HG02610 (cell line): Measurements from ENCODE around the gene GOLGA8B.
"Not testable (repeated sequence)": the region's sequence is repeated elsewhere in the genome, so short reads cannot be mapped to it uniquely, and the experiment has no call there.

Source experiments
- ATAC-seq: cut with Tn5 transposase; IDR thresholded peaks from one replicate; pipeline ENCODE4 v1.9.1; 2021; ENCODE audit warnings: mild to moderate bottlenecking, moderate library complexity; ENCODE audit not compliant: unreplicated experiment

Gene GOLGA8B, protein sequence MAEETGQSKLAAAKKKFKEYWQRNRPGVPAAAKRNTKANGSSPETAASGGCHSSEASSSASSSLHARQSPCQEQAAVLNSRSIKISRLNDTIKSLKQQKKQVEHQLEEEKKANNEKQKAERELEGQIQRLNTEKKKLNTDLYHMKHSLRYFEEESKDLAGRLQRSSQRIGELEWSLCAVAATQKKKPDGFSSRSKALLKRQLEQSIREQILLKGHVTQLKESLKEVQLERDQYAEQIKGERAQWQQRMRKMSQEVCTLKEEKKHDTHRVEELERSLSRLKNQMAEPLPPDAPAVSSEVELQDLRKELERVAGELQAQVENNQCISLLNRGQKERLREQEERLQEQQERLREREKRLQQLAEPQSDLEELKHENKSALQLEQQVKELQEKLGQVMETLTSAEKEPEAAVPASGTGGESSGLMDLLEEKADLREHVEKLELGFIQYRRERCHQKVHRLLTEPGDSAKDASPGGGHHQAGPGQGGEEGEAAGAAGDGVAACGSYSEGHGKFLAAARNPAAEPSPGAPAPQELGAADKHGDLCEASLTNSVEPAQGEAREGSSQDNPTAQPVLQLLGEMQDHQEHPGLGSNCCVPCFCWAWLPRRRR

DNA sequence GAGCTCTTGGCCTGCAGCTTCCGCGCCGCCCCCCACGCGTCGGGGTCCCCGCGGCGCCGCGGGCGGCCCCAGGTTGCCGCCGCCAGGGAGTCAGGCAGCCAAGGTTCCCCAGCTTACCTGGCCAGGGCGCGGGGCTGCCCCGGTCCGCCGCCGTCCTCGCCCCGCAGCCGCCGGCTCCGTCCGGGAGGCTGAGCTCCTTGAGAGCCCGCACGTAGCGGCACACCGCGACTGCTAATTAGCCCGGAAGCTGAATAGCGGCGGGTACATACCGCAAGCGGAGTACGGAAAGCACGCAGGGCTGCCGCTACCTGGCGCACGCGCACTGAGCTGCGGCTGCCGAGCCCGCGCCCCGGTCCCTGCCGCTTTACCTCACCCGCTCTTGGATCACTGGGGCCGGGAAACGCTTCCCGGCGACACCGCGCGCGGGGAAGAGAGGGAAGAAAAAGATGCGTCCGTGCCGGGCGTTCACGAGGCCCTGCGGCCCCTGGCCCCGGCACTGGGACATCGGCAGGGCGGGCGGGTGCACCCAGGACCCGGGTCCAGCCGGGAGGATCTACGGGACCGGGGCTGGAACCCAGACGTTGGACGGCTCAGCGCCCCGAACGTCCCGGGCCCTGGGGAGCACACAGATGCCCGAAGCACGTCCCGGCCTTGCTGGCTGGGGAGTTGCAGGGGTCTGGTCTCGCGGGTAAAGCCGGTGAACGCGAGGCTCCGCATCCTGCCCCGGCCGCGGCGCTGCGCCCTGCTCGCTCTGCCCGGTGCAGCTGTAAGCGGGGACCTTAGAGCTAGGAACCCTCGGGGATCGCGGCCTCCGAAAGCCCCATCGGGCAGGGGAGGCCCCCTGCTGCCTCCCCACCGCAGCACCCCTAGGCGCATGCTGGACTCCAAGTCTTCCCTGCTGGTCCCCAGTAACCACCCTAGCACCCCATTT, at the start of gene GOLGA8B:
TSS of gene GOLGA8B (minus strand) at position 253 of the 931 bp plus-strand sequence. CDS start 47,739 bp downstream, outside the sequence.
- peak; percentile 68 for ATAC-seq

DNA sequence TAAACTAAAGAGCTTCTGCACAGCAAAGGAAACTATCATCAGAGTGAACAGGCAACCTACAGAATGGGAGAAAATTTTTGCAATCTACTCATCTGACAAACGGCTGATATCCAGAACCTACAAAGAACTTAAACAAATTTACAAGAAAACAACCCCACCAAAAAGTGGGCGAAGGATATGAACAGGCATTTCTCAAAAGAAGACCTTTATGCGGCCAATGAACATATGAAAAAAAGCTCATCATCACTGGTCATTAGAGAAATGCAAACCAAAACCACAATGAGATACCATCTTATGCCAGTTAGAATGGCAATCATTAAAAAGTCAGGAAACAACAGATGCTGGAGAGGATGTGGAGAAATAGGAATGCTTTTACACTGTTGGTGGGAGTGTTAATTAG, 49.7 kb upstream of the GOLGA8B start:
- not testable (repeated sequence) for ATAC-seq

DNA sequence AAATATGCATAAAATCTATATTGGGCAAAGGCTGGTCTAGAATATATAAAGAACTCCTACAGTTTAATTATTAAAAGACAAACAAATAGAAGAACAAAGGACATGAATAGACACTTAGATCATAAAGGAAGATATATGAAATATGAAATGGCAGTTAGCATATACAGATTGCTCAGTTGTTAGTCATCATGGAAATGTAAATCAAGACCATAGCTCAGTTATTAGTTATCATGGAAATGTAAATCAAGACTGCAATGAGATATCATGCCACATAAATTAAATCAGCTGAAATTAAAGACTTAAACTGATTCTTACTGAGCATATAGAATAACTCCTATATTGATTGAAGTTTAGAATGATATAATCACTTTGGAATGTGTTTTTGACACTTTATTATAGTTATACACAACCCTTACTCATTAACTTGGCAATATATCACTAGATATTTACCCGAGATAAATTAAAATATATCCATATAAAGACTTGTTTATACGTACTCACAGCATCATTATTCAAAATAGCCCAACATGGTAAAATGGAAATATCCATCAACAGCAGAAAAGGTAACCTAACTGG, 45.2 kb upstream of the GOLGA8B start:
- ATAC-seq: no peak

DNA sequence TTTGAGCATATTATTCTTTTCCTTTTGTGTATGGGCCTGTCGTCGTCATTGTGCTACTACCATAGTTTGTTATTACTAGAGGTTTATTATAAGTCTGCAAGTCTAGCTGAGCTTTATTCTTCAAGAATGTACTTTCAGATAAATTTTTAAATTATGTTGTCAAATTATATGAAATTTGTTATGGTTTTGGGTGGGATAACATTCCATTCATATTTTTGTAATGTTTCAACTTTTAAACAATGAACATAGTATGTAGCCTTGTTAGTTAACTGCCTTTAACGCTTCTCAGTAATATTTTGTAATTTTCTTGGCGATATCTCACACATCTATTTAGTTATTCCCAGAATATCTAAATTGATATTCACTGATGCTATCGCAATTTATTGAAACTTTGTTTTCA, 41.6 kb upstream of the GOLGA8B start:
- ATAC-seq: no peak

DNA sequence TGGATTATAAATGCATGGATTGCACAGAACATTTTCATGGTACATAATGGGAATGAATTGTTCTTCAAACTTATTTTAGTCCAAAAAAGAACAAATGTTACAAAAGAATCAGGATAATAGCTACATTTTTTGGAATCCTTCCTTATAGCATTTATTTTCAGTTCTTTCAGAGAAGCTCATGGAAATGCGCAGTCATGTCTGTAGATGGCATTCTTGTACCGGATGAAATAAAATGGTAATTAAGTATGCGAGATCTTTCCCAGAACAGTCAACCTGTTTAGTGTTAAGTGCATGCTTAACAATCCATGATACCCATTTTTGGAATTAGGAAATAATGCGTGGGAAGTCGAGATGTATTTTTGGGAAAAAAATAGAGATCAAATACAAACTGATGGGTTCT, 38.2 kb upstream of the GOLGA8B start:
- ATAC-seq: no peak

DNA sequence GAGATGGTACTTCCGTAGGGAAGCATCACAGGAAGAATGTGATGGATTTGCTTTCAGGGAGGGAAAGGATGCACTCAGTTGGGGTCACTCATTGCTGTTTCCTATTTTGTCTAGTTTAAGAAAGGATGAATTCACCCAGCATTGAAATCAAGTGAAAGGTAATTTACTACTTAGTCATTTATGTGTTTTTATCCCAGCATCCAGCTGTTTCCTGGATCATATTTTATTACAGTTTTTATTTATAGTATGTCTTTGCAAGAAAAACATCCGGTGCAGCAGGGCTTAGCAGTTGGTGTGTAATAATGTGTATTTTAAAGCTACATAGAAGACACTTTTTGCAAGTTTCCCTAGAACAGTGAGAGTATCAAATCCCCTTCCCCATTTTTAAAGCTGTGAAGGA, 37.4 kb upstream of the GOLGA8B start:
- ATAC-seq: no peak

DNA sequence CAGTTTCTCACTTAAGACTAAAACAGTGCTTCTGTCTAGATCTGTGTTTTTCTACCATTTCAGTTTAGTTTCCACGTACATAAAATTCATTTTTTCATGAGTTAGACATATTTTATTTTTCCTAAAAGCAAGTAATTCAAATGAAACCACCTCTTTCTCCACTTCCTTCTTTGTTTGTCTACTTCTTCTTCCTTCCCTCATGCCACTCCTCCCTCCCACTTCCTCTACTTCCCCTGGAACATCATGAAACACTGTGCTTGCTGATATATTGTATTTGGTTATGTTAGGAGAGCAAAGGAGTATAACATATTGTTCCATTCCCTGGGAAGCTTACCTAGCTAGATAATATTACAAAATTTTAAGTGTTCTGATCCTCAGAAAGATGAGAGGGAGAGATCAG, 36.7 kb upstream of the GOLGA8B start:
- ATAC-seq: no peak

DNA sequence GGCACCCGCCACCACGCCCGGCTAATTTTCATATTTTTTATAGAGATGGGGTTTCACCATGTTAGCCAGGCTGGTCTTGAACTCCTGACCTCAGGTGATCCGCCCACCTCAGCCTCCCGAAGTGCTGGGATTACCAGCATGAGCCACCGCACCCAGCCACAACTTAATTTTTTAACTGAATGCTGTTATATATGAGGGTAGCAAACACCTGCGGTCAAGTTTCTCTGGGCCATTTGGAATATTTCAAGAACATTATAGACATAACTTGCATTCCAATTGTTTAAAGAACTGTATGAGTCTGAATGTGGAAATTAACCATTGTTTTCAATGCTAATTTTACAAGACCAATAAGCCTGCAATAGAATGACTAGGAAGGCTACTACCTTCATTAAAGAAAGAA, 35.7 kb upstream of the GOLGA8B start:
- no peak for ATAC-seq

DNA sequence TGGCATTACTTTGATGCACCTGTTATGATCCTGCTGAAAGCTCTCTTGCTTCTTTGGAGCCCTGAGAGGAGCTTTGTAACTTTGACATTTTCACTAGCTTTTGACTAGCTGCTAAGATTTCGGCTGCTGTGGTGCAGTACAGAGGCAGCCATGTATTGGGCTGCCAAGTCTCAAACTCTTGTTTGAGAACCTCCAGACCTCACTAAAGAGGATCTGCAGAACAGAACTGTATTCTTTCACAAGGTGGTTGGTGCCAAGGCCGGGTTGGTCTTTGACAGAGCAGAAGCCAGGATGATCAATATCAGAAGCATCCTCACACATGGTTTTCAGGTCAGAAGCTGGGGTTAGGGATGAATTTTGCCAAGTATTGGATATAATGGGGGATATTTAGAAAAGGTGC, 34.6 kb upstream of the GOLGA8B start:
- no peak for ATAC-seq

DNA sequence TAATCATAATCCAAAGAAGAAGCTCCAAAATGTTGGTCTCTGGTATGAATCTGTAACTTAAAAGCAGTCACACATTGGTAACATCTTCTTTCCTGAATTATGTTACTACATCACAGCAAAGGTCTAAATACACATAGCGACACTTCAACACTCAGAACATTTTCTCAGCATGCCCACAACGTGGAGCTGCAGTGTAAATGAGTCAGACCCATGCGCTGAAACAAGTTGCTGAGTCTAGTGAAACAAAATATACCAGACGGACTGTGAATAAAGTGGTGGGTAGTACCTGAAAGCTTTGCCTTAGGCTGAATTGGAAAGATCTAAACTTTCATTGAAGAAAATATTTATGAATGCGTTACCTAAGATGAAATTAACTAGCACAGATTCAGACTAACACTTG, 33.2 kb upstream of the GOLGA8B start:
- no peak for ATAC-seq

DNA sequence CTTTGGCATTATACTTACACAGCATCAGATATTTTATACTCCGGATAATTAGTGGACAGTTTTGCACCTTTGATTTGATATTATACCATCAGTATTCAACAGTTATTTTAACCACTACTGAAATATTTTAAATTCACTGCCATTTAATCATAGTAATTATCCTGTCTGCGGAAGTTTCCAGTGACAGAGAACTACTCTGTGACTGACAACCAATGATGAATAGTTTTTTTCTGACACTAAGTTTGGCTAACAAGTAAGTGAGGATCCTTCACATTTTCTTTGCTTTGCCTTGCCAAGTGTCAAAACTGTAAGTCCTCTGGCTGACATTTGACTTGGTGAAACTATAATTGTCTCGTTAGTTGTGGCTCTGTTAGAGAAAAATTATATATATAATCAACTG, 30.5 kb upstream of the GOLGA8B start:
- no peak for ATAC-seq

DNA sequence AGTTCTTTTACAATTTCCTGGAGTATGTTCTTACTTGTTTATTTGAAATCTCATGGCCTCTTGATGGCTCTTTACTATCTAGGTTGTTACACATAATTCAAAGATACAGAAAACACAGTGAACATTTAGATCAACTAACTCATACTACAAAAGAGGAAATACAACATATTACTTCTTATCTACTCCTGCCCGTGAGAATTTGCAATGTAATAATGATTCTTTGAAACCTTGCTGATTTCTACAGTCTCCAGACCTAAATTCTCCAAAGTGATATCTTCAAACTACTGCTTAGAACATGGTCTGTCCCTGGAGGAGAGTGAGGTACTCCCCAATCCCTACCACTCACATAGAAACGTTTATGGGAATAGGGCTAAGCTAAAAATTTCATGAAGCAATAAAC, 29.9 kb upstream of the GOLGA8B start:
- ATAC-seq: no peak

DNA sequence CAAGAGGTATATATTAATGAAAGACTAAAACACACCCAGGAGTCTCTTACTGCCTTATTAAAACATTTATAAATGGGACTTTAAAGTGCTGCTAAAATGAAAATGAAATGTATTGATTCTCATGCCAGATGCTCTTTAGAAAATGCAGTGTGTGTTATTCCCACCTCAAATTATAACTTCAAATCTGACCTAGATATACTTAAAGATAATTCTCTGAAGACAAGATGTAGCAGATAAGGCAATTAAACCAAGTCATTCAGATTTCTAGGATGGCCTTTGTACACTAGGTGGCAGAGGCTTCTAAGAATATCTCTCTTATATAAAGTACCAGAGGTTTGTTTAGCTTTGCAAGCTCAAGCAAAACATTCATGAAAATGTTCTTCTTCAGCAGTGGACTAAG, 26.9 kb upstream of the GOLGA8B start:
- ATAC-seq: no peak

DNA sequence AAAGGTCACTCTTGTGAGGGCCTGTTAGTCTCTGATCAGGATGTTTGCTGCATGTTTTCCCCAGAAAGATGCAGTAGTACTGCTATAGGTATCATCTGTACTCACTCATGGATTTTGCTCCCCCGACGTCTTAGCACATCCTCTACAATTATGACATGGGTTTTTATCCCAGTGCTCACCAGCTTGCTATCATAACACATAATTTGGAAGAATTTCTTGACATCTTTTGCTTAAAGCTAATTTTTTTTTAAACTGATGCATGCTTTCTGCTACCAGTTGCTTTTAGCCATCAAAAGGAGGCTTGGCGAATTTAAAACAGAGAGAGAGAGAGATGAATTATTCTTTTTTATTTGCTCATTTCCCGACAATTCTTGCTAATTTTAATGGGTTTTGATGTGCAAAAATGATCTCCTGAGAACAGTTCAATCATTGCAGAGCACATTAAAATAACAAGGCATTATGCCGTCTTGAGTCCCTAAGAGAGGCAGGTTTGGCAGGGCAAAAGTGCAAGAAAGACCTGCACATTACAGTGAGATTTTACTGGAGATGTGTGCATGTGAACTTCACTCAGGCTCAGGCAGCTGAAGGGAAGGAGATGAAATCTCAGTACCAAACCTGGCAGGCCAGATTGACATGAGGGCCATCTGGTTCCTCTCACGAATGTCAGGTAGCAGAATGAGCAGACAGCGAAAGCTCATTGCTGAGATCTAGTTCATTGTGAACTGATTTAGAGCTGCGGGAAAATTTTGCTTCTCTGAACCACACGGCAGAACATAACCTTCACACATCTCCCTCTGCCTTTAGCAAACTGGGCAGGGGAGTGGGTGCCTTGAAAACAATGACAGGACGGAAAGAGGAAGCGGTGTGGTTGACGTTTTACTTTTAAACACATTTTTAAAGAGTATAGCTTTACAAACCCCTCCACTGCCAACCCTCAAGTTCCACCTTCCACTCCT, 25.9 kb upstream of the GOLGA8B start:
- ATAC-seq: no peak

DNA sequence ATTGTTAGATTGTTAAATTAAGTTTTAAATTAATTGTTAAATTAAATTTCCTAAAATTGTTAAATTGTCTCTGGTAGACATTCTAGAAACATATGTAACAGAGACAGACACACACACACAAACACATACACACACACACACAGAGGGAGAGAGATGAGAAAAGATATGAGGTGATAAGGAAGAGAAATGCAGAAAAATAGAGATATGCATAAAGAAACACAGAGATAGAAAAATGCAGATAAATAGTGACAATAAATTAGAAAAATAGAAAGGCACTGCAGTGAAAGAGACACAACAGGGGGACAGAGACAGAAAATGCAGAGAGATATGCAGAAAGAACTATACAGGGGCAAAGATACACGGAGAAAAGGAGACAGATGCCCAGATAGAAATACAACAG, 25.1 kb upstream of the GOLGA8B start:
- ATAC-seq: no peak

DNA sequence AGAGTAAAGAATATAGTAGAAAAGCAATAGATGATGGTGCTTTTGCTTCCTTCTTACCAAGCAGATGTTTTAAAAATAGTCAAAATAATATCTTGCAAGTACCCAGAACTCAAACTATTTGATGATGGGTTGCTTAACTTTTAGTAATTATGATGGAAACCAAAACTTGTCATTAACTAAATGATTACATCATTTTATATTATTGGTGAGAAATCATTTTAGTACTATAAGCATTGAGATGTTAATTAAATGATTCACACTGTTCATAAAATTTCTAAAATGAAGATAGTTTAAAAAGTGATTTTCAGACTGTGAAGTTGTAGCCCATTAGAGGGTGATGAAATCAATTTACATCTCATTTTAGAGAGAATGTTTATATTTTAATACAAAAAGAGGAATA, 24.4 kb upstream of the GOLGA8B start:
- ATAC-seq: no peak

DNA sequence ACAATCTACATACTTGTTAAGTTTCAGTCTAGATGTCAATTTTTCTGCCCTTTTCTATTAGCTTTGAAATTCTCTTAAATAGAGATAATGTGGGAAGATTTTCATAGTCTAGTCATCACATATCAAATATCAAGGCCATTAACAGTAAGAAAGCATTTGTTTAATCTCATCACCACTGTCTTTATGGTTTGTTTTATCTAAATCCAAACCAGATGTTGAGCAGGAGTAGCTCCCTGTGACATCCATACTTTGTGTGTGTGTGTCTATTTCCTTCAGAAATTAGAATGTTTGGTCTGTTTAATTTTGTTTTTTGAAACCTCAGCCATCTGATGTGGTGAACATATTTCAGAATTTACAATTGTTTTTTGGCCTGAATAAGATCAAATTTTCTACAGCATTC, 23.1 kb upstream of the GOLGA8B start:
- ATAC-seq: no peak

DNA sequence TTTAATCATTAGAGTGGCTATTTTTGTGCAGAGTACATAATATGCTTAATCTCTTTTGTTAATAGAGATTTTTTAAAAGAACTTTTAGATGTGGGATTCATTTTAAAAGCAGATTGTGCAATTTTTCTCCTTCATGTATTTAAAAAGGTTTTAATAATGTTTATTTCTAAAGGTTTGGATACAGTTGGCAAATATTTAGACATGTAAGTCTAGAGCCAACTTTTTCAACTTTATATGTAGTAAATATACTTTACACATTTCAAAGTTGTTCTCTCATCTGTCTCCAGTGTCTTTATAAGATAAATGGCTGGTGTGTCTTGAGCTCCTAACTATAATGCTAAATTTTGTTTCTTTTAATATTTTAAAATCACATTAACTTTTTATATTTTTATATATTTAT, 22.7 kb upstream of the GOLGA8B start:
- no peak for ATAC-seq

DNA sequence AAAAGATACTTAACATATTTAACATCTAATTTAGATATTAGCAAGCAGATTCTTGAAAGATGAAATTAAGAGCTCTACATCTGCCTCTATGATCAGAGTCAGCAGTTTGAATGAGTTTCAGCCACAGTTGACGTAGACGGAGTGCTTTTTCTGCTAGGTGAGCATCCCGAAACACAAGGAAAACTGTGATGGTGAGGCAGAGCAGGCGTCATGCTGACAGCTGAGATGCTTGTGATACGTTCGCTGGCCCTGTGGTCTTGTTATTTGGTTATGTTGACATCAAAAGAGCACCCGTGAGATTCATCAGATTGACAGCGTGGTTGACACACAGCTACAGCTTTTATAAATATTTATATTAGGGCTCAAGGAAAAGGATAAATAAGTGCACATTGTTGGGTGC, 19.6 kb upstream of the GOLGA8B start:
- no peak for ATAC-seq

DNA sequence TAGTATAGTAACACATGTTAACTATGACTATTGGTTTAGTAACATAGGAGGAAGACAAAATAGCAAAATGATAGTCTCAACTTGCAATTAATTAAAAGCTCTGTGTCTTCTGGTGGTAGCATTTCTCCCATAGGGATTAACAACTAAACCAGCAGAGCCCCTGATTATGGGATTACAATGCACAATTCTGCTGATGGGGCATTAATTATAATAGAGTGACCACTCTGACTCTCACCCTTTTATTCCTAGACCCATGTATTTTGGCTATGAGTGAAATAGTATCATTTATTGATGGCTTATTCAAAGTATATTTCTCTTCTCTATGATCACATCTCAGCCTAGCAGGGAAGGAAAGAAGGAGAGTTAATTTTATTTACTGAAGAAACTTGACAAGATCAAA, 17.5 kb upstream of the GOLGA8B start:
- no peak for ATAC-seq
